Renal cortical epithelial cell (primary cell): ENCODE data around the gene ZDHHC22. TPM values are rescaled to one million over a fixed set of nuclear protein-coding genes. Genes with fewer than 3 reads are reported as not detected.

ENCODE experiments used
- DNase-seq: peaks from one replicate; pipeline ENCODE4 v3.0.0-alpha.2; 2011; ENCODE audit warnings: low read depth
- total RNA-seq: library from RNA; depleted of rRNA; stranded (reverse); fragments of >200 nt; gene quantifications from 2 replicates; pipeline ENCODE4 v1.2.3, GENCODE V29; 2014

The ZDHHC22 gene
- total RNA-seq, 1 donor from 2014 or later, result not detected

- no peak for DNase-seq
Observed at GRCh38 chr14:77104393-77104792, 37.2 kb downstream of the ZDHHC22 start.

DNA sequence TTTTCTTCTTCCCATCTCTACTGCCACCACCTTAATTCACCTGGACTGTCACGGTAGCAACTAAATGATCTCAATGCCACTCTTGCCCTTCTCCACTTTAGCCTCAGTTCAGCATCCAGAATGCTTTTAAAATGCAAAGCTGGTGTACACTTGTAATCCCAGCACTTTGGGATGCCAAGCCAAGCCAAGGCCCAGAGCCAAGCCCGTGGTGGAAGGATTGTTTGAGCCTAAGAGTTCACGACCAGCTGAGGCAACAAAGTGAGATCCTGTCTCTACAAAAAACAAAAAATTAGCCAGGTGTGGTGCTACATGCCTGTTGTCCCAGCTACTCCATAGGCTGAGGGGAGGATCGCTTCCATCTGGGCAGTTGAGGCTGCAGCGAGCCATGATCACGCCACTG, 37.6 kb downstream of the ZDHHC22 start:
- DNase-seq, result no peak

DNA sequence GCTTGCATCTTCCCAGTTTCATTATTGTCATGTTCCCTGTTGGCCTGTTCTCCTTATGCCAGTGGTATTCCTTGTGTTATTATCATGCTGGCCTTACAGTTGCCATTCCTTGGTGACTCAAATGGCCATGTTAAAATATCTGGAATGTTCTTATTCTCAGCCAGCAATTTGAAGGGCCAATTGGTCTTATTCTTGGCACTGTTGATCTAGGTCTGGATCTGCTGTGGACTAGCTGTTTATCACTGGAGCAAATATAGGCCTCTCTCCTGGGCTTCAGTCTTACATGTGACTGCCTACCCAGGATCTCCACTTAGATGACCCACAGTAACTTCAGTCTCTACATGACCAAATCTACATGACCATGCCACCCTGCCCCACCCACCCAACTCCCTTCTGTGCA, 38.1 kb downstream of the ZDHHC22 start:
- no peak for DNase-seq

- DNase-seq, result no peak
Observed at GRCh38 chr14:77102154-77102553, 39.4 kb downstream of the ZDHHC22 start.

GRCh38 chr14:77100961-77101360, 40.6 kb downstream of the ZDHHC22 start:
- peak; percentile 19 for DNase-seq

DNA sequence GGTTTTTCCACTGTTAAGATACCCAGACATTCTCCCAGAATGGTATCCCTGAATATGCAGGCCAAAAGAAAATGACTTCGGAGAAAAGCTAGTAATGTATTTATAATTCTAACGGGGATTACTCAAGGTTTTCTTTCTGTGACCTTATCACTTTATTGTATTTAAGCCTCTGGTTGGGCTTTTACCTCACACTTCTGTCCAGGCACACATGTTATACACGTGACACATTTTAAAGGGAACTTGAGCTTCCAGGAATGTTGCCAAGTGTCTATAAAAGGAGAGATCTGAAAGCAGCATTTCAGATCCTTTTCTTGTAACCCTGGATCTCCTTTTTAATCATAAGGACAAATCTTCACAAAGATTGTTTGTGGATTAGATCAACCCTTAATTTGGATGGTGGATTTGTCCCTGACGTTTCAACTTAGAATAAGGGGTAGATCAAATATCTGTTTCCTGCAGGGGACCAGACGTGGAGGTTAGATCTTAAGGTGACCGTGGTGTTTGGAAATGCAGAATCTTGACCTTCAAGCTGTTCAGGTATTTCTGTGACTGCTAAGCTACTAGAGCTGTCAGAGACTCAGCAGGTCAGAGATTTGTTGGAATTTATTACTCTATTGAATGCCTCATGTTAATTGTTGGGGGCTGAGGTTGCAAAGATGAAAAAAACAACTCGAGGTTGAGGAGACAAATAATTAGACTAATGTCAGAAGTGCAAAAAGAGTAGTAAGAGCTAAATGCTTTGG, 42.0 kb downstream of the ZDHHC22 start:
- peak; percentile 72 for DNase-seq

GRCh38 chr14:77098529-77099353, 42.9 kb downstream of the ZDHHC22 start:
- DNase-seq, result peak; percentile 34

DNA sequence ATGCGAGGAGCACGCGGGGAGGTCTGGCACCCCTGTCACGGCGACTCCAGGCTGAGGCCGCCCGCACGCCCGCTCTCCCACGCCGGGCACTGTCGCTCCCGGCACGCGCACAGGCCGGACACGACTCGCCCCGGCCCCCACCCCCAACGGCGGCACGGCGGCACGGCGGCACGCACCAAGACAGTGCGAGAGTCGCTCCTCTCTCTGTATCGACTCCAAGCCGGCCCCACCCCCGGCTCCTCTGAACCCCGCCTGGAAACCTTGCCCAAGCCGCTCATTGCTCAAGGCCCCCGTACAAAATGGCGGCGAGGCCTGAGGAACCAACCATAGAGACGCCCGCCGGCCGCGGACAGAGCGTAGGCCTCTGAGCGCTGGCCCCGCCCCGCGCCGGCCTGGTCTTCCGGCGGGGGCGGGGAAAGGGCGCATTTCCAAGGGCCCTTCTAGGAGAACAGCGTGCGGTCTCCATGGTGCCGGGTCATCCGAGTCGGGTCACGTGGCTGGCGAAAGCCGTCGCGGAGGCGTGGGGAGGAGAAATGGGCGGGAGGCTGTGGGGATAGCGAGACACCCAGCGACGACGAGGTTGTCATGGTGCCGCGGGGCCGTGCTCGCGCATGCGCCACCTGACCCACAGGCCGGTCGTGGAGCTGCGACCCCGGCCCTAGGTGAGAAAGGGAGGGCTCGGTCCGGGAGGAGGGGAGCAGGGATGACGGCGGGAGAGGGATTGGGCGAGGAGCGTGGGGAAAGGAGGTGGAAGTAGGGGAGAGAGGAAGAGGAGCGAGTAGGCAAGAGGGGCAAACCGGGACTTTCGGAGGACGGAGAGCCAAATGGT, 43.7 kb downstream of the ZDHHC22 start, which contains the start of gene CIPC:
CIPC (plus strand) TSS at position 559 of the 829 bp plus-strand sequence. CDS start 7,451 bp downstream, outside the sequence.
- DNase-seq, result peak; percentile 91

DNA sequence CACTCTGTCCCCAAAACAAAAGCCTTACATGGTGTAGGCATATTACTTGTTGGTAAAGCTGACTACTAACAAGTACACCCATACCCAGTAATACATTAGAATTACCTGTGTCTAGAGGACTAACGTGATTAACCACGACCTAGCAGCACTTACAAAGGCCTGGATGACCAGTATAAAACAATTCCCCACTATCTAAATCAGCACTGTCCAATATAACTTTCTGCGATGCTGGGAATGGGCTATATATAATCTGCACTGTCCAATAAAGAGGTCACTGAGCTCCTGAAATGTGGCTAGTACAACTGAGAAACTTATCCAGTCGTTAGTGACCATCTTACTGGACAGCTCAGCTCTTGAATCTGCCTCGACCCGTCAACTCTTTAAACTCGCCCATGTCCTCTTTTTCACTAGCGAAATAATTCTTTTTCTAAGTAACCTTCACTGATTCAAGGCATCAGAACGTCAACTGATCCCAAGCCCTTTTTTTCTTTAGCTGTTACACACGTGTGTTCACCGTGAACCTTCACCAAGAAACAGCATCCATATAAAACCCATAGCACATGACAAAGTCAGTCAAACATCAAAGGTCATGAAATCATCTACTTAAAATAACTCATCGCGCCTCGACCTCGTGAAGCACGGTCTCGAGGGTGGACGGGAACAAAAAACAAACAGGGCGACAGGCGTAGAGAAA, 44.4 kb downstream of the ZDHHC22 start:
- peak; percentile 55 for DNase-seq

DNA sequence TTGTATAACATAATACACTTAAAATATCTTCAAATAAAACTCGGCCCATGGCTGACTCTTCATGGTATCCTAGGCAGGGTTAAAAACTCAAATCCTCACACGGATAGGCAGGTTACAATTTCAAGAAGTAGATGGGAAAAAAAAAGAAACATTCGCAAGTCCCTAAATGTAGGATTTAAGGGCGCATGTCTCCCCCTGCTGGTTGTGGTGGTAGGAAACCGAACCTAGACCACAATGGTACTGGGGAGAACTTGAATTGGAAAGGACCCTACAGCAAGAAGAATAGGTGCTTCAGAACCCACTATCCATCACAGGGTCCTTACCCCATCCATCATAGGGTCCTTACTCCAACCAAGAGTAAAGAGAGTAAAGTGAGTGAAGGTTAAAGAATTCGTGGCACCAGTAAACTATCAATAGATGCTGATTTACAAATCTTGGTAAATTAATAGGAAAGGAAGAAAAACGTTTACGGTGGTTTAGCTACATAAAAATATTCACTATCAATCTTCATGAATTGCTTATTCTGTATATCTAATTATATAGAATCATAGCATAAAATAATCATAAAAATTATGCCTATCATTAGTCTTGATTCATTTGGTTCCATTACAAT, 46.8 kb downstream of the ZDHHC22 start:
- DNase-seq, result peak; percentile 76

DNA sequence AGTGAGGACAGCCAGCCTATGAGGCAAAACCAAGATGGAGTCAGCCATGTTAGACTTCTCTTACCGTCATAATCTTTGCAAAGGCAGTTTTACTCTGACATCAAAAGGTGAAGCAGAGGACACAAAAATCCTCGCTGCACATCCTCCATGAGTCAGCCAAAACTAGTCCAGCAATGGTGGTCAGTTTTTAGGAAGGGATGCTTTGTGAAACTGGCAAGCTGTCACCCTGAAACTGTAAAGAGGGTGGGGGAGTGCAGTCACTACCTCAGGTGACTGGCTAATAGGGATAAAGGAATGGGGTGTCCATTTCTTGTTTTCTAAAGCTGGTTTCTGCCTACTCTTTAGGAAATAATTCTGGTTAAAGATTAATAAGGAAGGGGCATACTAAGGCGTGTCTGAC, 48.9 kb downstream of the ZDHHC22 start:
- peak; percentile 27 for DNase-seq

DNA sequence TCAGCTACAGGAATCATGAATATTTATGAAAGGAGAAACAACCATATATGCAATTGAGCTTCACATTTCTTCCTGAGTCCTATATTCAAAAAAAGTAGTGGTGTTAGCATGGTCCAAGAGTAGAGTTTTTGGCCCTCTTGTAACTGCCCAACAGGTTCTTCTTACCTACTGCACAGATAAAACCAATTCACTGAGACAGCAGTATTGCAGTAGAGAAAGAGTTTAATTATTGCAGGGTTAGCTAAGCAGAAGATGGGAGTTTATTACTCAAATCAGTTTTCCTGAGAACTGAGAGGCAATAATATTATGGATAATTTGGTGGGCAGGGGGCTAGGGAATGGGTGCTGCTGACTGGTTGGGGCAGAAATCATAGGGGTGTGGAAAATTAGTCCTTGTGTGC, 50.1 kb downstream of the ZDHHC22 start:
- no peak for DNase-seq

- no peak for DNase-seq
Observed at GRCh38 chr14:77088645-77089044, 52.9 kb downstream of the ZDHHC22 start.

DNA sequence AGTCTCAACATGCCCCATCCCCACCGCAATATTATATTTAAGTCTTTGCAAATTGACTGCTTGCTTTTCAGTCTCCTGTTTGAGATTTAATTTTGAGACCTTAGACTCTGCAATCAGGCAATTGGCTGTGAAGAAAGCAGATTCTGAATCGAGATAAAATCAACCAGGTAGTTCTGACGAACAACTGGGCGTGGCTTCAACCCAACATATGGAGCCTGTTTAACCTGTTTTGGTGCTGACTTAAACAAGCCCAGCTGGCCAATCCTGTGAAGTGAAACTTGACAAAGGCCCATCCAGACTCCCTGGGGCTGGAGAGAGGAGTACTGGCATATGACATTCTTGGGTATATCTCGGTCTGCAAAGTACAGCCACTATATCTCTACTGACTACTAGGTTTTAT, 53.4 kb downstream of the ZDHHC22 start:
- DNase-seq, result peak; percentile 61

DNA sequence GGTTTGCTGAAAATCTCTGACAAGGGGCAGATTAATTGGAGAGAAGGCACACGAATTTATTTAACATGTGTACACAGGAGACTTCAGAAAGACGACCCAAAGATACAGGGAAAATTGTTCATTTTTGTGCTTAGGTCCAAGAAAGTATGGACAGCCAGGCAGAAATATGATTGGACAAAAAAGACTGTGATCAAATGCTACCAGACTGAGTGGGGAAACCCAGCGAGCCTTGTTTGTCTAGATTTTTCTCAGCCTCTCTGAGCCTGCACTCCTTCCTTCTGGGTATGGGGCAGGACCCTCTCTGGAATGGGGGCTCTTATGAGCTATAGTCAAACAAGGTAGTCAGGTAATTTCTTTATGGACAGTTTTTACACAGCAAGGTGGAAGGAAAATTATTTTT, 54.0 kb downstream of the ZDHHC22 start:
- no peak for DNase-seq

GRCh38 chr14:77086951-77087350, 54.6 kb downstream of the ZDHHC22 start:
- DNase-seq, result no peak

DNA sequence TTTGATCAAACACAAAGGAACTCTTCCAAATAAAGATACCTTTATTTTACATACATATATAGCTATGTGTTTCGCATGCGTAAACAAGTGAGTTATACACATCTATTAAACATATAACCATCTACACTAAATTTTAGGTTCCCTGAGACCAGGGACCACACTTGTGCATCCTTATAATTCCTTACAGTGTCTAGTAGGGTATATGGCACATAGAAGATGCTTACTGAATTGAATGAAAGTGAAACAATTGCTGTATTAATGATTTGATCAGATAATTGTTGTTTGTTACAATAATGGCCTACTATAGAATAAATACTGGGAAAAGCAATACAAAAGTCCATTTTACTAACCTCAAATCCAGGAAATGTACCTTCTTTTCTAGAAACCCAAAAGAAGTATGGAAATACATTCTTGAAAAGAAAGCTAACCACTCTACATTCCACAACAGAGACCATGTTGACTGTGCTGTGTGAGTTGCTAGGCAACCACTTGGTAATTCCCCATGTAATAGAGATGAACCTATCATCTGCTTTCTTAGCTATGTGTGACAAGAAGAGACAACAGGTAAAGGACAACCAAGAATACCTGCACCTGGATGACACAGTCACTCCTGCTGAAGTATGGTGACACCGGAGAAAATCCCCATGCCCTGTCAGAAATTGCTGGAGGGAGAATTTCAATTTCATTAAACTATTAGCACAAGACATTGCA, 55.4 kb downstream of the ZDHHC22 start:
- DNase-seq, result peak; percentile 79

- DNase-seq, result no peak
Observed at GRCh38 chr14:77085538-77085937, 56.1 kb downstream of the ZDHHC22 start.

DNA sequence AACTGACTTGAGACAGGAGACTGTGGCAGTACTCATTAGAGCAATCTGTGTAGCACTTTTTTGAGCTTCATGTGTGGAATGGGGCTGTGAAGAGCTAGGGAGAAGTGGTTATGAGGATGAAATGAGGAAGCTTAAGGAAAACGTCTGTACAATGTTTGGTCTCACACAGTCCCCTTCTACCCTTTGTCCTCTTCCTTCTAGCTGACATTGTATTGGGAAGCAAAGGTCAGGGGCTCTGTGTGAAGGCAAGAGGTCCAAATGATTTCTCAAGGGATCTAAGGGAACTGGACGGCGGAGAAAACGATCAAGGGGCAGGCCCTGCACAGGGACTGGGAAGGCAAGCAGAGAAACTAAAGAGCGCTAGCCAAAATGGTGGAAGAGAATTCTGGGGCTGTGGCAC, 56.6 kb downstream of the ZDHHC22 start:
- DNase-seq, result no peak

DNA sequence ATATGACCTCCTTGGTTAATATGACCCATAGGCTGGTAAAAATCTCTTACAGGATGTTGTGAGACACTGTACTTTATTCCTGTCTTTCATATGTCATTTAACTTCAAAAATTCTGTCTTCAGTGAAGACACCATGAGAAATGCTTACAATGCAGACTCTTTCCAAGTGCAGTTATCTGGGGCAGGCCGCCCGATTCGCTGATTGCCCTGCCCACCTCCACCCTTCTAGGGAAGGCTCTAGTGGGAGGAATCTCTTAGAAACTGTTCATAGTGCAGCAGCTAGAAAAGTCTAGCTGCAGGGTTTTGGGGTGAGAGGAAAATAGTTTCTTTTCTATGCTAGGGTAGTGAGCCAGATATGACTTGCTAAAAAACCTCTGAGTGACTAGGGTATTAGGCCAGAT, 58.5 kb downstream of the ZDHHC22 start:
- DNase-seq, result no peak
